ENCODE data around the gene CBLC.

The CBLC gene, protein sequence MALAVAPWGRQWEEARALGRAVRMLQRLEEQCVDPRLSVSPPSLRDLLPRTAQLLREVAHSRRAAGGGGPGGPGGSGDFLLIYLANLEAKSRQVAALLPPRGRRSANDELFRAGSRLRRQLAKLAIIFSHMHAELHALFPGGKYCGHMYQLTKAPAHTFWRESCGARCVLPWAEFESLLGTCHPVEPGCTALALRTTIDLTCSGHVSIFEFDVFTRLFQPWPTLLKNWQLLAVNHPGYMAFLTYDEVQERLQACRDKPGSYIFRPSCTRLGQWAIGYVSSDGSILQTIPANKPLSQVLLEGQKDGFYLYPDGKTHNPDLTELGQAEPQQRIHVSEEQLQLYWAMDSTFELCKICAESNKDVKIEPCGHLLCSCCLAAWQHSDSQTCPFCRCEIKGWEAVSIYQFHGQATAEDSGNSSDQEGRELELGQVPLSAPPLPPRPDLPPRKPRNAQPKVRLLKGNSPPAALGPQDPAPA

DNA sequence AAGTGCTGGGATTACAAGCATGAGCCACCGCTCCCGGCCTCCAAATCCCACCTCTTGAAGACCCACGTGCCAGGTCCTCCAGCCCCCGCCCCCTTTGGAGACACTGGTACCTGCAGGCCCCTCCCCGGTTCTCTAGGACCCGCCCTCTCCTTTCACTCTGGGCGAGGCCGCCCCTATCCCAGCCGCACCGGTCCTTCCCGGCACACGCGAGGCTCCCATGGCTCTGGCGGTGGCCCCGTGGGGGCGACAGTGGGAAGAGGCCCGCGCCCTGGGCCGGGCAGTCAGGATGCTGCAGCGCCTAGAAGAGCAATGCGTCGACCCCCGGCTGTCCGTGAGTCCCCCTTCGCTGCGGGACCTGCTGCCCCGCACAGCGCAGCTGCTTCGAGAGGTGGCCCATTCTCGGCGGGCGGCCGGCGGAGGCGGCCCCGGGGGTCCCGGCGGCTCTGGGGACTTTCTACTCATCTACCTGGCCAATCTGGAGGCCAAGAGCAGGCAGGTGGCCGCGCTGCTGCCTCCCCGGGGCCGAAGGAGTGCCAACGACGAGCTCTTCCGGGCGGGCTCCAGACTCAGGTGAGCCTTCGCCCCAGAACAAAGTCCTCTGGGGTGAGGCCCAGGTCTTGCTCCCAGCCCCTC is at the start of gene CBLC:
Gene CBLC, plus strand, starts transcription at position 176 of the 633 bp plus-strand sequence. Its CDS starts 42 bp downstream, at position 218.
- DNase-seq (ENCODE audit: low read depth in 2 of 2) = no peak

DNA sequence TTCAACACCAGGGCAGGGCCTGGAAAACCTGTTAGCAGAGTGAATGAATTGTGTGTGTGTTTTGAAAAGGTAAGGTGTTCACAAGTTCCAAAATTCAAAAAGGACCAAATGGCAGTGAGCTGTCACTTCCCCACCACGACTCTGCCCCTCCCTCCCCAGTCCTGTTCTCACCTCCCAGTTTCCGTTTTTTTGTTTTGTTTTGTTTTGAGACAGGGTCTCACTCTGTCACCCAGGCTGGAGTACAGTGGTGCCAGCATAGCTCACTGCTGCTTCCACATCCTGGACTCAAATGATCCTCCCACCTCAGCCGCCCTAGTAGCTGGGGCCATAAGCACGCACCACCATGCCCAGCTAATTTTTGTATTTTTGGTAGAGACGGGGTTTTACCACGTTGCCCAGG is 49.5 kb upstream of the CBLC start:
- no peak for DNase-seq (ENCODE audit: low read depth in 2 of 2)

DNA sequence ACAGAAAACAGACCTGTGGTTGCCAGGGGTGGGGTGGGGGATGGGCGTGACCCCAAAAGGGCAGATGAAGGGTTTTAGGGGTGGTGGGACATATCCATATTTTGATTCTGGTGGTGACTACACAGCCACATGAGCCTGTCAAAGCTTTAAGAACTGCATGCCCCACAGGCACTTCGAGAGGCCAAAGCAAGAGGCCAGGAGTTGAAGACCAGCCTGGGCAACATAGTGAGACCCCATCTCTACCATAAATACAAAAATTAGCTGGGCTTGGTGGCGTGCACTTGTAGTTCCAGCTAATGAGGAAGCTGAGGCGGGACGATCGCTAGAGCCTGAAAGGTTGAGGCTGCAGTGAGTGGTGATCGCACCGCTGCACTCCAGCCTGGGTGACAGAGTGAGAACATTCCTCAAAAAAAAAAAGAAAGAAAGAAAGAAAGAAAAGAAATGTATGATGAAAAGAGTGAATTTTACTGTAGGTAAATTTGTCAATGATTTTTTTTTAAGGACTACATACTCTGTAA is 48.1 kb upstream of the CBLC start:
- DNase-seq (ENCODE audit: low read depth in 2 of 2) = no peak

DNA sequence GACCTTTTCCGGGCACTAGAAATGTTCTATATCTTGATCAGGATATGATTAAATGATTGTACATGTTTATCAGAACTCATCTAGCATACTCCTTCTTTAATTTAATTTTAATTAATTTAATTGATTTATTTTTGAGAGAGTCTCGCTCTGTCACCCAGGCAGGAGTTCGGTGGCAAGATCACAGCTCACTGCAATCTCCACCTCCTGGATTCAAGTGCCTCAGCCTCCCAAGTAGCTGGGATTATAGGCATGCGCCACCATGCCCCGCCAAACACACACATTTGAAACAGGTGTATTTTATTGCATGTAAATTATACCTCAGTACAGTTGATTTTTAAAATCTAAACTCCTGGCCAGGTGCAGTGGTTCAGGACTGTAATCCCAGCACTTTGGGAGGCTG is 46.6 kb upstream of the CBLC start:
- no peak for DNase-seq (ENCODE audit: low read depth in 2 of 2)

DNA sequence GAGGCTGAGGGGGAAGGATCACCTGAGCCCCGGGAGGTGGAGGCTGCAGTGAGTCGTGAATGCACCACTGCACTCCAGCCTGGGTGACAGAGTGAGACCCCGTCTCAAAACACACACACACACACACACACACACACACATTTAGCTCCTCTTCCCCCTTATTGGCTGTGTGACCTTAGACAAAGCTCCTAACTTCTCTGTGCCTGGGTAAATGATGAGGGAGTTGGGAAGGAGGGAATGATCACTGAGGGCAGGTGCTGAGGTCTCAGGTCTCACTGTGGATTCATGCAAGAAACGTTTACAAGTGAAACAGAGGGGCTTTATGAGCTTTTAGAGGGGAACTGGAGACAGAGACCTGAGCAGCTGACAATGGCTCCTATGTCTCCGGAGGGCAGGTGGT is 46.1 kb upstream of the CBLC start:
- no peak for DNase-seq (ENCODE audit: low read depth in 2 of 2)

DNA sequence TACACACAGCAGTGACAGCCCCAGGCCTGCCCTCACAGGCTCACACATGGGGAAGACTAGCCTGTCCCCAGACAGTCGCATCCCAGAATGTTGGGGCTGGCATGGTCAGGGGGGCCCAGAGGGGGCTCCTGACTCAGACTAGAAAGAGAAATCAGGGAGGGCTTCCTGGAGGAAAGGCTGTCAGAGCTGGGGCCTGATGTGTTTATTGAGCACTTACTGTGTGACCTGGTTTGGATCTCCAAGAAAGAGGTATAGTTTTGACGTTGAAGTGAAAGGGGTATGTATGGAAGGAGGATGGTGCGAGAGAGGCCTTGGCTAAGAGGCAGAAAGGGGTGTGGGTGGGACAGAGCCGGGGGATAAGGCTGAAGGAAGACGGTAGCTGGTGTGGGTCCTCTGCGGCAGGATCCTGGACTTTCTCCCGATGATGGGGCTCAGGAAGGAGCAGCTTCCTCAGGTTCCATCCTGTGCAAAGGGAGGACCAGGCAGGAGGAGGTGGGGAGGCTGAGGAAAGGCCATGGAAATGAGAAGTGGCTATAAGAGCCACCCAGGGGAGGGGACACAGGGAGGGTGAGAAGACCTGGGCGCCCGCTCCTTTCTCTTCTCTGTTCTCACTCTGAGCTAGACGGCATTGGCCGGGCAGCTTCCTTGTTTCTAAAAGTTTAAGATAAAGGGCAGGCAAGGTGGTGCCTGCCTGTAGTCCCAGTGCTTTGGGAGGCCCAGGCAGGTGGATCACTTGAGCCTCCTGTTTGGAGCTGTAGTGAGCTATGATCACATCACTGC is 45.3 kb upstream of the CBLC start:
- no peak for DNase-seq (ENCODE audit: low read depth in 2 of 2)

DNA sequence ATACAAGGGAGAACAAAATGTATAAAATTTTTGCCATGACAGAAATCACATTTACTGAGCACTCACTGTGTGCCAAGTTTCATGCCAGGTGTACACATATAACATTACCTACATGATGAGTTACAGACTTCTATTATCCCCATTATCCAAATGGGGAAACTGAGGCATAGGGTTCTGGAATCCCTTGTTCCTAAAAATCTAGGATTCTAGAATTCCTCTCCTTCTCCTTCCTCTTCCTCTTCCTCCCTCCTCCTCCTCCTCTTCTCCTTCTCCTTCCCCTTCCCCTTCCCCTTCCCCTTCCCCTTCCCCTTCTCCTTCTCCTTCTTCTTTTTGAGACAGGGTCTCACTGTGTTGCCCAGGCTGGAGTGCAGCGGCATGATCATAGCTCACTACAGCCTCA is 43.3 kb upstream of the CBLC start:
- no peak for DNase-seq (ENCODE audit: low read depth in 2 of 2)

DNA sequence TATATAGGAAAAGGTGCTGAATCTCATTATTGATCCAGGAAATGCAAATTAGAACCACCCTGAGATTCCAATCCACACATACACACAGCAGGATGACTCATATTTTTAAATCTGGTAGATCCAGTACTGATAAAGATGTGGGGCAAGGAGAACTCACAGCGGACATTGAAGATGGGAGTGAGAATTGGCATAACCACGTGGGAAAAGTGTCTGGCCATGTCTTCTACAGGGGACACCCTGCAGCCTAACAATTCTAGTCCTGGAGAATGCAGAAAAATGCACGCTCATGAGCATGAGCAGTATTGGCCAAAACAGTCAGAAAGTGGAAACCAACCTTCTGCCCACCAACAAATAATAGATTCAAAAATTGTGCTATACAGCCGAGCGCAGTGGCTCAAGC is 42.7 kb upstream of the CBLC start:
- no peak for DNase-seq (ENCODE audit: low read depth in 2 of 2)

DNA sequence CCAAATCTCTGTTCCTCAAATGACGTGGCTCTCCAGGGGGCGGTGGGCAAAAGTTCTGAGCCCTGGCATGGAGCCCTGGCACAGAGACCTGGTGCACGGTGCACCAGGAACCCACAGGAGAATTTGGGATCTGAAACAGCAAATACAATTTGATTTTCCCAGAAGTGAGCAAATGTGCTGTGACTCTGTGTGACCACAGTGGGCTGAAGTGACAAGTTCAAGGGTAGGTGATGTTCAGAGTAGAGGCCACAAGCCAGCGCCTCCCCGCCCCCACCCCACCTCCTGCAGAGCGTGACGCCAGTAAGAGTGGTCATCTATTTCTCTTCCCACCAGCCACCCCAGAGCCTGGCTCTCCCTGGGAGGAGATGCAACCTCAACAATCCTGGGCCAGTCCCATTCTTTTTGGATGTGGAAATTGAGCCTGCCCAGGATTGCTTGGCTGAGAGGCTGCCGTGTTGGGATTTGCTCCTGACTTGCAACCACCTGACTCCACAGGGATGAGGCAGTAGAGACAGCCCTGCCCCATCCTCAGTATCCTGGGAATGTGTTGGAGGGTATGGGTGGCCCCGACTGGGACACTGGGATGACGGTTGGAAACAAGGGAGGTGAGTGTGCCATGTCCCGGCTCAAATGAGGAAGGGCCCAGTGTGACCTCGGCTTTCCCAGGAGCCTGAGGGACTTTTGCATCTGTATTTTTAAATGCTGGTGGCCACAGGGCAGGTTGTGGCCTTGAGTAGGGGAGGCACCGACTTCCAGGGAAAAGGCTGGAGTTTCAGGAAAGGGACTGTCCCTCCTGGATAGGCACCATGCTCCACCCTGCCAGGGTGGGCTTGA is 40.2 kb upstream of the CBLC start:
- DNase-seq (ENCODE audit: low read depth in 2 of 2) = no peak

DNA sequence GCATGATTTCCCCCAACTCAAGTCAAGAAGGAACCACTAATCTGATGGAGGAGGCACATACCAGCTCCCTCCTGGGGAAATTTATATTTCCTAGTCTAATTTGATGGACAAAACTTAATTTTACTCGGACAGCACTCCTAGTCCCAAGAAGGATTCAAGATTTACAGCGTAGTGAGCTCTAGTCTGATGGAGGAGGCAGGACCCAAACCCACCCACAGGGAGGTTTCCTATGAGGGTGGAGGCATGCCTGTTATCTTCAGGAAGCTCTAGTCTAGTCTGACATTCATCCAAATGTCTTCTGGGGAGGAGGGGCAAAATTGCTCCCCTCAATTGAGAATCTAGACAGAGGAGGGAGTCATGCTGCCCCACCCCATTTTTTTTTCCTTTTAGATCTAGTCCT is 39.6 kb upstream of the CBLC start:
- no peak for DNase-seq (ENCODE audit: low read depth in 2 of 2)

DNA sequence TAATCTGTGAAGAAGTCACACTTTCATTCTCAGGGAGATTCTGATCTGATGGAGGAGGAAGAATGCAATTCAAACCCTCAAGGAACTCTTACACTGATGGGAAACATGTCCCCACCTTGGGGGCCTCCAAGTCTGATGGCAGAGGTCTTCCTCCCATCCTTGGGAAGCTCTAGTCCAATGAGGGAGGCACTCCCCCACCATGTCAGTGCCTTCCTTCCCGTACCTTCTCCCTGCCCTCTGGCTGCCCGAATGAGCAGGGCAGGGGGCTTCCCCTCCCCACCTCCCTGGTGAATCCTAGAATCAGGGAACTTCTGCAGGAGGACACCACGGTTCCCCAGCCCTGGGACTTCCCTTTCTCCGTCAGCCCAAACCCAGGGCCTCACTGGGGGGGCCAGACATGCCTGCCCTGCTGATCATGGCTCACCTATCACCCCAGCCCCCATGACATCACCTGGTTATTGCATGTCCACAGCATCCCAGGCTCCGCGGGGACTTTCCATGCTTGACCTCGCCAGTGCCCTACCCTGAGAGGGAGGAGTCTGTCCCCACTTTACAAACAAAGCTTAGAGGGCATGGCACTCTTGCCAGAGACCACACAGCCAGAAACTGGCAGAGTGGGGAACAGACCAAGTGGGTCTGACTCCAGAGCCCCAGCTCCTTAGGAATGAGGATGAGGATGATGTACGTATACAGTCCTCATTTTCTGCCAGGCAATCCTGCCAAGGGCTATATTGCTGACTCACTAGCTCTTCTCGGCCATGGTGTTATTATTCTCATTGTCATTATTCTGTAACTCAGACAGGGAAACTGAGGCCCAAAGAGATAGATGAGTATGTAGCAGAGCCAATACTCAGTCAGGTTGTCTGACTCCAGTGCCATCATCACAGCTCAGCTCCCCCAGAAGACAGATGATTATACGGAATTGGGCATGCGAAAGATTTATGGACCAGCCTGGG is 38.8 kb upstream of the CBLC start:
- no peak for DNase-seq (ENCODE audit: low read depth in 2 of 2)

DNA sequence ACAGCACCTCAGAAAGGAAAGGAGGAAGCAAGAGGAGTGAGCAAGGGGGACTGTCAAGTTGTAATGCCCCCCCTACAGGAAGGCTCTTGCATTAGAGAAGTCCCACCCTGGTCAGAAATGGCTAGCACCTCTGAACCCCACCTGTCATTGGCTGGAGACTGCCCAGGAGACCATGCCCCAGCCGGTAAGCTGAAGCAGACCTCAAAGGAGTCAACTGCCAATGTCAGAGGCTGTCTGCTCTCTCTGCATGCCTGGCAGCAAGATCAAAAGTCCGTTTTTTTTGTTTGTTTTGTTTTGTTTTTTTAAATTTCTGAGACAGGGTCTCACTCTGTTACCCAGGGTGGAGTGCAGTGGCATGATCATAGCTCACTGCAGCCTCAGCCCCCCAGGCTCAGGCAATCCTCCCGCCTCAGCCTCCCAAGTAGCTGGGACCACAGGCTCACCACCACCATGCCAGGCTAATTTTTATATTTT is 37.3 kb upstream of the CBLC start:
- no peak for DNase-seq (ENCODE audit: low read depth in 2 of 2)

DNA sequence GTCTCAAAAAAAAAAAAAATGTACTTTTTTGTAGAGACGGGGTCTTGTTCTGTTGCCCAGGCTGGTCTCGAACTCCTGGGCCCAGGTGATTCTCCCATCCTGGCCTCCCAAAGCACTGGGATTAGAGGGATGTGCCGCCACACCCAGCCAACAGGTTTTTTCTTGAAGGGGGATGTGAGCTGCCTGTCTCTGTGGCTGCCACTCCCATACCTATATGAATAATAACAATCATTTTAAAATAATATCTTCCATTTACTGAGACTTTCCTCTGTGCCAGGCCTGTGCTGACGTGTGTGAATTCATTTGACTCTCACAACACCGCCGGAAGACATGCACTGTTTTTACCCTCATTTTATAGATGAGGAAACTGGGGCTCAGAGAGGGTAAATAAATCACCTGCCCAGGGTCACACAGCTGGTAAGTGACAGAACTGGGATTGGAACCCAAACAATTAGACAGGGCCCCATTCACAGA is 36.4 kb upstream of the CBLC start:
- no peak for DNase-seq (ENCODE audit: low read depth in 2 of 2)

DNA sequence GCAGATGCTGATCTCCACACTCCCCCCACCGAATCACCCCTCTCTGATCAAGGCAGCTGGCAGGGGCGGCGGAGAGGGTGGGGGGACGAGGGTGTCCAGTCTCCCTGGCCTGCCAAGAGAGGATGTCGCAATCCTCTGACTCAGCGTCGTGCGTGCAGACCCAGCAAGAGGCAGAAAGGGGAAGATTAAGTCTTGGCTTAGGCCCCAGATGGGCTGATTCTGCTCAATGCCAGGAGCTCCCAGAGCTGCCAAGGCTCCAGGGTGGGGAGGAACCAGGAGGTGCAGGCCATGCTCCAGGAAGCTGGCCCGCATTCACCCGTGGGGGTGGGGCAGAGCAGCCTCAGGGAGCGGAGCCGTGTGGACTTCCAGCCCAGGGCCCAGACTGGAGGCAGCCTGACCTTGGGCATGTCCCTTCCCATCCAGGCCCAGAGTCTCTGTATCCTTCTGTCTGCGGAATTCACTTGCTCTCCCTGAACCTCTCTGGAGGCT is 35.8 kb upstream of the CBLC start:
- DNase-seq (ENCODE audit: low read depth in 2 of 2) = no peak

DNA sequence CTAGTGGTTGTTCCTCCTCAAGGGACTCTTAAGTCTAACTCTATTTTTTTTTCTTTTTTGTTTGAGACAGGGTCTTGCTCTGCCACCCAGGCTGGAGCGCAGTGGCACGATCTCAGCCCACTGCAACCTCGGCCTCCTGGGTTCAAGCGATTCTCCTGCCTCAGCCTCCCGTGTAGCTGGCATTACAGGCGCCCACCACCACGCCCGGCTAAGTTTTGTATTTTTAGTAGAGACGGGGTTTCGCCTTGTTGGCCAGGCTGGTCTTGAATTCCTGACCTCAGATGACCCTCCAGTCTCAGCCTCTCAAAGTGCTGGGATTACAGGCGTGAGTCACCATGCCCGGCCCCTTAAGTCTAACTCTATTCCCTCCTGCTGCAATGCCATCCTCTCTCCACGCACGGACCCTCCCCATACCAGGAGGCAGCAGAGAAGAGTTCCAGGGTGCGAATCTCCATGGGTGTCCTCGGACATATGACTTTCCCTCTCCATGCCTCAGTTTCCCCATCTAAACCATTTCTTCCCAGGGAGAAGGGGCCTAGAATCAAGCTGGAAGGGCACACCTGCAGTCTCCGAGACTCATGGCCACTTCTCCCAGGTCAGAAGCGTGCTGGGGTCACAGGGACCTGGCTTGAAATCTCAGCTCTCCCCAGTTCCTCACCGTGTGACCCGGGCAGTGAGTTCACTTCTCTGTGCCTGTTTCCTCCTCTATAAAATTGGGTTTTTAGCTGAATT is 35.2 kb upstream of the CBLC start:
- no peak for DNase-seq (ENCODE audit: low read depth in 2 of 2)

DNA sequence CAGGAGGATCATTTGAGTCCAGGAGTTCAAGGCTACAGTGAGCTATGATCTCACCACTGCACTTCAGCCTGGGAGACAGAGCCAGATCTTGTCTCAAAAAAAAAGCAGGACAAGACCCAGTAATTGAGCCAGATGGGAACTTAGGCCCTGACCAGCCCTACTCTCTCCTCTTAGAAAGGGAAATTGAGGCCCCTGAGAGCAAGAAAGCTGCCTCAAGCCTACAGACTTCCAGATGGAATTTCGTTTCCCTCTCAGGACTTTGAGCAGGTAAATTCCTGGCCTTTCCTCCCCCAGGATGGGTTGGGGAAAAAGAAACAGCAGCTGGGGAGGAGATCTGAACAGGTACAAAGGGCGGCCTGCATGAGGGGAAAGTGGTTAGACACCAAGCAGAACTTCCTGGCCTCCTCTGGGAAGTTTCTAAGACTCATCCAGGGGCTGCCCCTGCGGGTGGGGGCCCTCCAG is 32.8 kb upstream of the CBLC start:
- DNase-seq (ENCODE audit: low read depth in 2 of 2) = no peak

DNA sequence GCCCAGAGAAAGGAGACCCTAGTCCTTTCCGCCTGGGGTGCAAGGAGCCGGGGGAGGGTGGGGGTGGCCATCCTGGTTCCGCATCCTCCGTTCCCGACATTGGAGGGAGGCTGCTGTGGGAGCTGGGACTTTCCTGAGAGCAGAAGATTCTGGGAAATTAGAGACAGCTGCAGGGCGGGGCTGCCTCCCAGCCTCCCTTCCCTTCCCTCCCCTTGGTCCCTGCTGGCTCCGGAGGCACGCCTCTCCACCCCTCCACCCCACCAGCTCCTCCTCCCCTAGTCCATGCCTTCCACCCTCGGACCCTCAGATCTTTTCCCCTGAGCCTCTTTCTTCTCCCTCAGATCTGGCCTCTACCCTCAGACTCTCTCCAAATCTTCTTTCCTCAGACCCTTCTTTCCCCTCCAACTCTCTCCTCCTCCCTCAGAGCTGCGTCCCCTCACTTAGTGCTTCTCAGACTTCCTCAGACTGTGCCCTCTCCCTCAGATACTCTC is 32.3 kb upstream of the CBLC start:
- DNase-seq (ENCODE audit: low read depth in 2 of 2) = no peak

DNA sequence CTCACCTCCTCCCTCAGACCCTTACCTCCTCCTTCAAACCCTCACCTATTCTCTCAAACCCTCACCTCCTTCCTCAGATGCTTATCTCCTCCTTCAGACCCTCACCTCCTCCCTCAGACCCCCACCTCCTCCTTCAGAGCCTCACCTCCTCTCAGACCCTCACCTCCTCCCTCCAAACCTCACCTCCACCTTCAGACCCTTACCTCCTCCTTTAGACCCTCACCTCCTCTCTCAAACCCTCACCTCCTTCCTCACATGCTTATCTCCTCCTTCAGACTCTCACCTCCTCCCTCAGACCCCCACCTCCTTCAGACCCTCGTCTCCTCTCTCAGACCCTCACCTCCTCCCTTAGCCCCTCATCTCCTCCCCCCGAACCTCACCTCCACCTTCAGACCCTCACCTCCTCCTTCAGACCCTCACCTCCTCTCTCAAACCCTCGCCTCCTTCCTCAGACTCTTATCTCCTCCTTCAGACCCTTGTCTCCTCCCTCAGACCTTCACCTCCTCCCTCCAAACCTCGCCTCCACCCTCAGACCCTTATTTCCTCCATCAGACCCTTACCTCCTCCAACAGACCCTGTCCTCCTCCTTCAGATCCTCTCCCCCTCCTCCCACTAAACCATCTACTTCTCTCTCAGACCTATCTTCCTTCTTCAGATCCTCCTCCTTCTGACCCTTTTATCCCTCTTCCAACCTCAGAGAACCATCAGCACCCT is 31.6 kb upstream of the CBLC start:
- no peak for DNase-seq (ENCODE audit: low read depth in 2 of 2)
